ENCODE results near the gene MAP3K13.

Gene MAP3K13

DNA sequence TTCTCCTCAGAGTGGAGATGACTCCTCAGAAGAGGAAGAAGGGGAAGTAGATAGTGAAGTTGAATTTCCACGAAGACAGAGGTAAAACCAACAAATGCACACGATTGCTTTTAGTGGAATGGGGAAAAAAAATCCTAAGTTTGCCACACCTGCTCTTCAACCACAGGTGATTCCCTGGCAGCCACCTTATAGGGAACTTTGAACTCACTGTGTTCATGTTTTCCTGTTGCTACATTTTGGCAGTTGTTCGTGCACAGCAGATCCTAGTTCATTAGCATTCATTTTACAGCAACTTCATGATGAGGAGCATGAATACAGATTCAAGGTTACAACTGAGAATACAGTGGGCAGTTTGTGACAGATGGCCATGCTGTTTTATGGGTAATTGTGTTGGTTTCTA, 114.4 kb downstream of the MAP3K13 start:
- in situ Hi-C loops (cut with HindIII; ENCODE audit: low sequenced_read_pairs): no loop called here
- no peak overlapping the region for H3K4me3 ChIP-seq (ENCODE audit: low read depth, low read length)
- DNase-seq (ENCODE audit: low read depth): no peak
- no peak for TF ChIP-seq CTCF (IDR thresholded peaks at IDR 0.05; ENCODE audit: low read depth, low read length, missing control alignments)

- no peak for DNase-seq (ENCODE audit: low read depth)
- in situ Hi-C loops (cut with HindIII; ENCODE audit: low sequenced_read_pairs): no loop called here
- H3K4me3 ChIP-seq (ENCODE audit: low read depth, low read length): no peak overlapping the region
- TF ChIP-seq CTCF (IDR thresholded peaks at IDR 0.05; ENCODE audit: low read depth, low read length, missing control alignments): no peak
These were observed 116.5 kb downstream of the MAP3K13 start for GRCh38 chr3:185479373-185479945.

DNA sequence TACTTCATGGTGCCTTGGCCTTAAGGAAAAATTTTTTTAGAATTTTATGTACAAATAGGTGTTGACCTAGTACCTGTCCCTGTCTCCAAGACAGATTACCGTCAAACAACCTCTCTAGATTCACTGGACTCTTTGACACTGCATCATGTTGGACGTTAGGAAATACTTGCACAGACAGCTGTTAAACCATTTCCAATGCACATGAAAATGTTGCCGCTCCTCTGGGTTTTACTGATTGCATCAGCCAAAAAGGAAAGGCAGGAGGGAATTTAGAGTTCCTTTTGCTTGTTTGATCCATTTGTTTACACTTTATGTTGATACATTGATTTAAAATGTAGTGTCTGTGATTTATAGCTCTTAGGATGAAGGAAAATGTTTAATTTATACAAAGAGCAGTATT, 121.4 kb downstream of the MAP3K13 start:
- in situ Hi-C loops (cut with HindIII; ENCODE audit: low sequenced_read_pairs): no loop called here
- no peak for DNase-seq (ENCODE audit: low read depth)
- no peak overlapping the region for H3K4me3 ChIP-seq (ENCODE audit: low read depth, low read length)
- no peak for TF ChIP-seq CTCF (IDR thresholded peaks at IDR 0.05; ENCODE audit: low read depth, low read length, missing control alignments)

- no peak for TF ChIP-seq CTCF (IDR thresholded peaks at IDR 0.05; ENCODE audit: low read depth, low read length, missing control alignments)
- no peak for DNase-seq (ENCODE audit: low read depth)
- in situ Hi-C loops (cut with HindIII; ENCODE audit: low sequenced_read_pairs): no loop called here
- H3K4me3 ChIP-seq (ENCODE audit: low read depth, low read length): no peak overlapping the region
These were observed 123.5 kb downstream of the MAP3K13 start for GRCh38 chr3:185486394-185486793.

- TF ChIP-seq CTCF (IDR thresholded peaks at IDR 0.05; ENCODE audit: low read depth, low read length, missing control alignments): no peak
- DNase-seq (ENCODE audit: low read depth): no peak
- in situ Hi-C loops (cut with HindIII; ENCODE audit: low sequenced_read_pairs): no loop called here
- H3K4me3 ChIP-seq (ENCODE audit: low read depth, low read length): no peak overlapping the region
These were observed 125.5 kb downstream of the MAP3K13 start for GRCh38 chr3:185488465-185488864.

DNA sequence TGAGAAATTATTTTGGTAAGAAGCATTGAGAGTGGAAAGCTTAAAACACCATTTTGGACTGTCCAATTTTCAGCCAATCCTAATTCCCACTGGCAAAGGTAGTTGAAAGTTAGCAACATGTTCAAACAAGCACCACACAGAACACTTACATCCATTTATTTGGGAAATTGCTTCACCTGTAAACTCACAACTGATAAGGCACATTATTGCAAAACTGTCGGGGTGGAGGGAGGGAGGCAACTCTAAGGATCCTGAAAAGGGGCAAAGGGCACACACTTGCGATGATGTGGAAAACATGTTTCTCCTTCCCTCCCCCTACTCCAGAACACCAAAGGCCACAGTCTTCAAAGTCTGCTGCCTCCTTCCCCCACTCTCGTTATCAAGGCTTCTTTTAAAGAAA, 126.5 kb downstream of the MAP3K13 start:
- TF ChIP-seq CTCF (IDR thresholded peaks at IDR 0.05; ENCODE audit: low read depth, low read length, missing control alignments): no peak
- in situ Hi-C loops (cut with HindIII; ENCODE audit: low sequenced_read_pairs): no loop called here
- DNase-seq (ENCODE audit: low read depth): no peak
- H3K4me3 ChIP-seq (ENCODE audit: low read depth, low read length): no peak overlapping the region

- no peak overlapping the region for H3K4me3 ChIP-seq (ENCODE audit: low read depth, low read length)
- in situ Hi-C loops (cut with HindIII; ENCODE audit: low sequenced_read_pairs): no loop called here
- no peak for DNase-seq (ENCODE audit: low read depth)
- no peak for TF ChIP-seq CTCF (IDR thresholded peaks at IDR 0.05; ENCODE audit: low read depth, low read length, missing control alignments)
These were observed 127.3 kb downstream of the MAP3K13 start for GRCh38 chr3:185490241-185490640.

Measured in astrocyte of the cerebellum (primary cell).